HCT116 (cell line): ENCODE results near the gene COQ2. TPM values are rescaled to one million over a fixed set of nuclear protein-coding genes. Genes with fewer than 3 reads are reported as not detected.

Experiments used
- ATAC-seq: fragments of 200-7000 bp; cut with Tn5 transposase; 2 replicates; pipeline ENCODE4 v1.9.1; 2020; ENCODE audit warnings: mild to moderate bottlenecking, moderate library complexity
- BruUV-seq: library from RNA; stranded (reverse); fragments of 400-500 nt; replicated peaks from 2 replicates; lab custom pipeline; 2021; lab: Mats Ljungman, UMichigan
- CTCF ChIA-PET: fragments of 300-600 bp; sonication (Branson Sonifier 250); formaldehyde crosslinking; loops from one replicate; lab custom pipeline; 2021; ENCODE audit warnings: antibody characterized with exemption; lab: Charles Lee
- POLR2A ChIA-PET: fragments of 300-600, 350-600 bp; sonication (Branson Sonifier 250); formaldehyde crosslinking; loops from one replicate; lab custom pipeline; 2021; ENCODE audit warnings: antibody characterized with exemption; lab: Charles Lee
- RAD21 ChIA-PET, 2 experiments: fragments of 300-600 bp; sonication (Branson Sonifier 250); formaldehyde crosslinking; loops; one replicate each; lab custom pipeline; 2023; ENCODE audit warnings: low total read pairs in 2 of 2; ENCODE audit not compliant: uncharacterized antibody in 2 of 2, unreplicated experiment in 2 of 2, low non-redundant PET in 1 of 2; lab: Charles Lee
- DNase-seq: peaks from one replicate; pipeline ENCODE4 v3.0.0-alpha.2; 2010; ENCODE audit warnings: low read depth, low spot score
- H2AFZ ChIP-seq: fragments of 200-600 bp; shearing (Covaris generic), sonication (generic); 2 replicates; pipeline ENCODE4 v1.6.1; 2017; ENCODE audit warnings: low read depth, mixed run types, mixed read lengths, antibody characterized with exemption, low read length; ENCODE audit not compliant: poor library complexity, severe bottlenecking
- H3K27ac ChIP-seq: 2 replicates; pipeline ENCODE4 v1.5.1; 2012; ENCODE audit warnings: low read depth, low read length
- H3K27me3 ChIP-seq: fragments of 200-600 bp; sonication (generic); 2 replicates; pipeline ENCODE4 v1.6.1; 2016; ENCODE audit warnings: mixed run types, low read length, mixed read lengths; ENCODE audit not compliant: insufficient read depth
- H3K36me3 ChIP-seq, 2 experiments: fragments of 200-500 bp in 1 of 2; fragments of 200-600 bp in 1 of 2; sonication (Bioruptor generic) in 1 of 2; sonication (generic) in 1 of 2; 2 replicates each; pipeline versions ENCODE4 v1.5.1 to v1.6.1; 2014 to 2016; ENCODE audit warnings: low read length in 2 of 2, inconsistent platforms in 1 of 2, mixed read lengths in 1 of 2, mixed run types in 1 of 2; ENCODE audit not compliant: insufficient read depth in 2 of 2, control insufficient read depth in 1 of 2
- H3K4me1 ChIP-seq, 2 experiments: fragments of 200-600 bp in 1 of 2; sonication (generic) in 1 of 2; 2 replicates each; pipeline versions ENCODE4 v1.5.1 to v1.6.1; 2012 to 2017; ENCODE audit warnings: low read length in 2 of 2, inconsistent platforms in 1 of 2, mild to moderate bottlenecking in 1 of 2, mixed read lengths in 1 of 2, mixed run types in 1 of 2, moderate library complexity in 1 of 2; ENCODE audit not compliant: insufficient read depth in 2 of 2, control insufficient read depth in 1 of 2
- H3K4me2 ChIP-seq: fragments of 200-600 bp; sonication (generic); 2 replicates; pipeline ENCODE4 v1.6.1; 2017; ENCODE audit warnings: mixed run types, low read length, mixed read lengths
- H3K4me3 ChIP-seq, 2 experiments: fragments of 200-600 bp in 1 of 2; sonication (generic) in 1 of 2; replicated peaks in 1 of 2; 2 replicates each; pipeline ENCODE4 v1.5.1; 2011 to 2016; ENCODE audit warnings: low read length in 2 of 2, control low read depth in 1 of 2, low read depth in 1 of 2, mild to moderate bottlenecking in 1 of 2, mixed read lengths in 1 of 2, mixed run types in 1 of 2
- H3K79me2 ChIP-seq: fragments of 200-600 bp; sonication (generic); 2 replicates; pipeline ENCODE4 v1.6.1; 2017; ENCODE audit warnings: mild to moderate bottlenecking, mixed run types, low read length, moderate library complexity, mixed read lengths; ENCODE audit not compliant: insufficient read depth
- H3K9ac ChIP-seq: fragments of 200-600 bp; sonication (generic); 2 replicates; pipeline ENCODE4 v1.6.1; 2016; ENCODE audit warnings: low read length, mixed read lengths
- H3K9me2 ChIP-seq: fragments of 200-600 bp; sonication (generic), shearing (Covaris generic); 2 replicates; pipeline ENCODE4 v1.6.1; 2017; ENCODE audit warnings: mixed run types, mild to moderate bottlenecking, moderate library complexity; ENCODE audit not compliant: insufficient read depth
- H3K9me3 ChIP-seq, 2 experiments: fragments of 200-500 bp in 1 of 2; fragments of 200-600 bp in 1 of 2; sonication (Bioruptor generic) in 1 of 2; sonication (generic) in 1 of 2; 2 replicates each; pipeline ENCODE4 v1.6.1; 2014 to 2017; ENCODE audit warnings: low read length in 2 of 2, mixed read lengths in 2 of 2, inconsistent platforms in 1 of 2, low read depth in 1 of 2, mild to moderate bottlenecking in 1 of 2, mixed run types in 1 of 2, moderate library complexity in 1 of 2; ENCODE audit not compliant: control insufficient read depth in 1 of 2, insufficient read depth in 1 of 2
- H4K20me1 ChIP-seq: fragments of 200-600 bp; sonication (generic), shearing (Covaris generic); 2 replicates; pipeline ENCODE4 v1.6.1; 2017; ENCODE audit warnings: mixed run types, mild to moderate bottlenecking, moderate library complexity; ENCODE audit not compliant: insufficient read depth
- ATF3 ChIP-seq: IDR thresholded peaks from 2 replicates; pipeline ENCODE4 v1.6.1; 2012
- CBX3 ChIP-seq: IDR thresholded peaks from 2 replicates; pipeline ENCODE4 v1.6.1; 2012; ENCODE audit warnings: low read depth
- CEBPB ChIP-seq: IDR thresholded peaks from 2 replicates; pipeline ENCODE4 v1.6.1; 2012; ENCODE audit warnings: low read depth
- EGR1 ChIP-seq: IDR thresholded peaks from 2 replicates; pipeline ENCODE4 v1.6.1; 2012; ENCODE audit warnings: low read depth
- ELF1 ChIP-seq: IDR thresholded peaks from 2 replicates; pipeline ENCODE4 v1.6.1; 2012; ENCODE audit warnings: low read depth, borderline replicate concordance
- EZH2 ChIP-seq: fragments of 200-600 bp; sonication (generic); IDR thresholded peaks from 2 replicates; pipeline ENCODE4 v1.6.1; 2017; ENCODE audit warnings: antibody characterized with exemption, mixed run types
- FOSL1 ChIP-seq: IDR thresholded peaks from 2 replicates; pipeline ENCODE4 v1.6.1; 2012; ENCODE audit warnings: low read depth
- JUND ChIP-seq: IDR thresholded peaks from 2 replicates; pipeline ENCODE4 v1.6.1; 2012
- MAX ChIP-seq: IDR thresholded peaks from 2 replicates; pipeline ENCODE4 v1.6.1; 2012
- POLR2AphosphoS5 ChIP-seq: IDR thresholded peaks from 2 replicates; pipeline ENCODE4 v1.6.1; 2011; ENCODE audit warnings: mild to moderate bottlenecking, low read depth, low read length, moderate library complexity
- RAD21 ChIP-seq: IDR thresholded peaks from 2 replicates; pipeline ENCODE4 v1.6.1; 2012; ENCODE audit warnings: low read depth, mild to moderate bottlenecking
- REST ChIP-seq: IDR thresholded peaks from 2 replicates; pipeline ENCODE4 v1.6.1; 2012; ENCODE audit warnings: low read depth
- SIN3A ChIP-seq: IDR thresholded peaks from 2 replicates; pipeline ENCODE4 v1.6.1; 2012; ENCODE audit warnings: low read depth
- SP1 ChIP-seq: IDR thresholded peaks from 2 replicates; pipeline ENCODE4 v1.6.1; 2012; ENCODE audit warnings: low read depth
- SRF ChIP-seq: IDR thresholded peaks from 2 replicates; pipeline ENCODE4 v1.6.1; 2012; ENCODE audit warnings: low read depth
- YY1 ChIP-seq: IDR thresholded peaks from 2 replicates; pipeline ENCODE4 v1.6.1; 2011; ENCODE audit warnings: low read length, low read depth, moderate library complexity, mild to moderate bottlenecking; ENCODE audit not compliant: insufficient replicate concordance; ENCODE audit errors: extremely low read depth
- ZBTB33 ChIP-seq: IDR thresholded peaks from 2 replicates; pipeline ENCODE4 v1.6.1; 2011; ENCODE audit warnings: mild to moderate bottlenecking, low read length, moderate library complexity; ENCODE audit not compliant: insufficient replicate concordance; ENCODE audit errors: extremely low read depth
- ZFX ChIP-seq: fragments of 450-650 bp; IDR thresholded peaks from 2 replicates; pipeline ENCODE4 v1.6.1; 2017
- ZNF274 ChIP-seq: fragments of 200-500 bp; sonication (Bioruptor generic); IDR thresholded peaks from 2 replicates; pipeline ENCODE4 v1.6.1; 2014; ENCODE audit warnings: mild to moderate bottlenecking, low read depth, low read length, inconsistent platforms
- intact Hi-C: fragments of 100-400 bp; cut with micrococcal nuclease; formaldehyde crosslinking; loops from 2 replicates; pipeline ENCODE4 v1.10.0; 2022
- total RNA-seq: library from RNA; stranded (reverse); gene quantifications from one replicate; pipeline ENCODE4 v1.2.1, GENCODE V29; 2021; ENCODE audit not compliant: unreplicated experiment

COQ2 gene
- total RNA-seq, 1 experiment from 2014 or later: 20.6 TPM

- Histone ChIP-seq H3K4me3 (no peak overlapping the region), H4K20me1 (no peaks in the 10 kb centered on the region)
- ATAC-seq: no peak
- no peak for TF ChIP-seq JUND
- TF ChIP-seq YY1: no peak
- no peak for TF ChIP-seq FOSL1
- no peak for TF ChIP-seq POLR2AphosphoS5
- no peak for TF ChIP-seq ZNF274
- no peak for TF ChIP-seq ATF3
- no peak for TF ChIP-seq CEBPB
- TF ChIP-seq MAX: no peak
- TF ChIP-seq ELF1: no peak
- no peak for TF ChIP-seq REST
- no peak for TF ChIP-seq SIN3A
- TF ChIP-seq SP1: no peak
- TF ChIP-seq ZBTB33: no peak
- TF ChIP-seq EZH2: no peak
- TF ChIP-seq ZFX: no peak
- no peak for TF ChIP-seq CBX3
- TF ChIP-seq EGR1: no peak
- TF ChIP-seq SRF: no peak
- no peak for TF ChIP-seq RAD21
- TF ChIP-seq, all 23 proteins: peak for 0
- no peaks in the 10 kb centered on the region for H3K36me3 ChIP-seq
- no peaks in the 10 kb centered on the region for H3K9me2 ChIP-seq
- H3K4me1 ChIP-seq: no peaks in the 10 kb centered on the region
- no peak overlapping the region for H3K9ac ChIP-seq
- no peak overlapping the region for H3K27ac ChIP-seq
- intact Hi-C loops: no loop called here
- RAD21 ChIA-PET: no interaction called here
- POLR2A ChIA-PET: no interaction called here
- no peak overlapping the region for H2AFZ ChIP-seq
- no TSS peak for BruUV-seq
- no peak overlapping the region for H3K4me2 ChIP-seq
- H3K79me2 ChIP-seq: no peaks in the 10 kb centered on the region
- H3K27me3 ChIP-seq: no peaks in the 10 kb centered on the region
- DNase-seq: no peak
- CTCF ChIA-PET: no interaction called here
- no peaks in the 10 kb centered on the region for H3K9me3 ChIP-seq
Measured at GRCh38 chr4:83315341-83315870, 30.8 kb upstream of the COQ2 start.
